GM12801 (cell line): ENCODE data around the gene HIPK4.

Source experiments
- TF ChIP-seq, protein P1 (sequence below): IDR thresholded peaks from one replicate; pipeline ENCODE4 v1.5.1; 2011; ENCODE audit warnings: control low read depth; ENCODE audit not compliant: insufficient read length; ENCODE audit errors: extremely low read depth

Gene HIPK4

DNA sequence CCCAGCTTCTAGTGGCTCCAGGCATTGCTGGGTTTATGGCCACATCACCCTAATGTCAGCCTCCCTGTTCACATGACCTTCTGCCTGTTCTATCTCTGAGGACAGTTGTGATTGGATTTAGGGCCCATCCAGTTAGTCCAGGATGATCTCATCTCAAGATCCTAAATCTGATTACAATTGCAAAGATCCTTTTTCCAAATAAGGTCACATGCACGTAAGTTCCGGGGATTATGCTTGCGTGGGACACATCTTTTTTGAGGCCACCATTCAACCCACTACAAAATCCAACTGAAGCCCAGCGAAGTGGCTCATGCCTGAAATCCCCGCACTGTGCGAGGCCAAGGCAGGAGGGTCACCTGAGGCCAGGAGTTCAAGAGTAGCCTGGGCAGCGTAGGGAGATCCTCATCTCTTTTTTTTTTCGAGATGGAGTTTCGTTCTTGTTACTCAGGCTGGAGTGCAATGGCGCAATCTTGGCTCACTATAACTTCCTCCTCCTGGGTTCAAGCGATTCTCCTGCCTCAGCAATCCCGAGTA, 29.2 kb downstream of the HIPK4 start:
- TF ChIP-seq, protein P1, sequence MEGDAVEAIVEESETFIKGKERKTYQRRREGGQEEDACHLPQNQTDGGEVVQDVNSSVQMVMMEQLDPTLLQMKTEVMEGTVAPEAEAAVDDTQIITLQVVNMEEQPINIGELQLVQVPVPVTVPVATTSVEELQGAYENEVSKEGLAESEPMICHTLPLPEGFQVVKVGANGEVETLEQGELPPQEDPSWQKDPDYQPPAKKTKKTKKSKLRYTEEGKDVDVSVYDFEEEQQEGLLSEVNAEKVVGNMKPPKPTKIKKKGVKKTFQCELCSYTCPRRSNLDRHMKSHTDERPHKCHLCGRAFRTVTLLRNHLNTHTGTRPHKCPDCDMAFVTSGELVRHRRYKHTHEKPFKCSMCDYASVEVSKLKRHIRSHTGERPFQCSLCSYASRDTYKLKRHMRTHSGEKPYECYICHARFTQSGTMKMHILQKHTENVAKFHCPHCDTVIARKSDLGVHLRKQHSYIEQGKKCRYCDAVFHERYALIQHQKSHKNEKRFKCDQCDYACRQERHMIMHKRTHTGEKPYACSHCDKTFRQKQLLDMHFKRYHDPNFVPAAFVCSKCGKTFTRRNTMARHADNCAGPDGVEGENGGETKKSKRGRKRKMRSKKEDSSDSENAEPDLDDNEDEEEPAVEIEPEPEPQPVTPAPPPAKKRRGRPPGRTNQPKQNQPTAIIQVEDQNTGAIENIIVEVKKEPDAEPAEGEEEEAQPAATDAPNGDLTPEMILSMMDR = no peak

DNA sequence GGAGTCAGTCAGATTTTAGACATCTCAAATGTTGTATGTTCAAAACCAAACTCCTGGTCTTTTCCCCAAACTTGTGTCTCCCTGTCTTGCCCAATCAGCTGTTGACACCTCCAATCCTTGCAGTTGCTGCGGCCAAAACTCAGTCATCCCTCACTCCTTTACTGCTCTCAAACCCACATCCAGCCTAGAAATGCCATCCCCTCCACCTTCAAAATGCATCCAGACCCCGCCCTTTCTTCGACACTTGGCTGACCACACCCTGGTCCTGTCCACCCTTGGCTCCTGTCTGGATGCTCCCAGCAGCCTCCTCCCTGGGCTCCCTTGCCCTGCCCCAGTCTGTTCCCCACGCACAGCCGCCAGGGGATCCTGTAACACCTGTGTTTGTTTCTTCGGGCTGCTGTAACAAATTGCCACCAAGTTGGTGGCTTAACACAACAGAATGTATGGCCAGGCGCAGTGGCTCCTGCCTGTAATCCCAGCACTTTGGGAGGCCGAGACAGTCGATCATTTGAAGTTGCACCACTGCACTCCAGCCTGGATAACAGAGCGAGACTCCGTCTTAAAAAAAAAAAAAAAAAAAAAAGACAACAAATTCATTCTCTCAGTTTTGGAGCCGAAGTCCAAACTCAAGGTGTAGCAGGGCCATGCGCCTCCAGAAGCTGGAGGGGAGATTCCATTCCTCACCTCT, 29.8 kb downstream of the HIPK4 start:
- TF ChIP-seq, protein P1 = no peak

DNA sequence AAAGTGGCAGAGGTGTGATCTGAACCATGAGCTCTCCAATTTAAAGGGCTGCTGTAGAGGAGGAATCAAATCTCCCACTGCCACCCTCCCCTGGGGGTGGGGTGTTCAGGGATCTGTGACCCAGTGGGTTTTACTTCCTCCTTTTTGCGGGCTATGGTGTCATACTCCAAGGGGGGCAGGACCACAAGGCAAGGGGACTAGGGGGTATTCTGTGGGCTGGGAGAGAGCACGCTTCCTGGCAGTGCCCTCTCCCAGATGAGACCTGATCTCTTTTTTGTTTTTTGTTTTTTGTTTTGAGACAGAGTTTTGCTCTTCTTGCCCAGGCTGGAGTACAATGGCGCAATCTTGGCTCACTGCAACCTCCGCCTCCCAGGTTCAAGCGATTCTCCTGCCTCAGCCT, 31.2 kb downstream of the HIPK4 start:
- TF ChIP-seq, protein P1 = no peak

DNA sequence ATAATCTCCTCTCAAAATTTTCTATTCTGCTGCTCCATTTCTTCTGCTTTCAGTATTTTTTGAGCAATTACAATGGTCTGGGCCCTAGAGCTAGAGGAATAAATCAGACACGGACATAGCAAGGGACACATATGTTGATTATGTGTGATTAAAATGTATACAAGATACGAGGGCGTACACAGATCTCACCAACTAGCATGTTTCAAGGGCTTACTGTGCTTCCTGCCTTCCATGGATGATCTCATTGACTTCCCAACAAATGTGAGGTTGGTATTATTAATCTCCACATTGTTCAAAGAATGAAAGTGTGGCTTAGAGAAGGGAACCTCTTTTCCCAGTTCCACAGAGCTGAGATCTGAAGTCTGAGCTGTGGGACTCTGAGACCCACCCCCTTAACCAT, 32.3 kb downstream of the HIPK4 start:
- TF ChIP-seq, protein P1 = no peak

DNA sequence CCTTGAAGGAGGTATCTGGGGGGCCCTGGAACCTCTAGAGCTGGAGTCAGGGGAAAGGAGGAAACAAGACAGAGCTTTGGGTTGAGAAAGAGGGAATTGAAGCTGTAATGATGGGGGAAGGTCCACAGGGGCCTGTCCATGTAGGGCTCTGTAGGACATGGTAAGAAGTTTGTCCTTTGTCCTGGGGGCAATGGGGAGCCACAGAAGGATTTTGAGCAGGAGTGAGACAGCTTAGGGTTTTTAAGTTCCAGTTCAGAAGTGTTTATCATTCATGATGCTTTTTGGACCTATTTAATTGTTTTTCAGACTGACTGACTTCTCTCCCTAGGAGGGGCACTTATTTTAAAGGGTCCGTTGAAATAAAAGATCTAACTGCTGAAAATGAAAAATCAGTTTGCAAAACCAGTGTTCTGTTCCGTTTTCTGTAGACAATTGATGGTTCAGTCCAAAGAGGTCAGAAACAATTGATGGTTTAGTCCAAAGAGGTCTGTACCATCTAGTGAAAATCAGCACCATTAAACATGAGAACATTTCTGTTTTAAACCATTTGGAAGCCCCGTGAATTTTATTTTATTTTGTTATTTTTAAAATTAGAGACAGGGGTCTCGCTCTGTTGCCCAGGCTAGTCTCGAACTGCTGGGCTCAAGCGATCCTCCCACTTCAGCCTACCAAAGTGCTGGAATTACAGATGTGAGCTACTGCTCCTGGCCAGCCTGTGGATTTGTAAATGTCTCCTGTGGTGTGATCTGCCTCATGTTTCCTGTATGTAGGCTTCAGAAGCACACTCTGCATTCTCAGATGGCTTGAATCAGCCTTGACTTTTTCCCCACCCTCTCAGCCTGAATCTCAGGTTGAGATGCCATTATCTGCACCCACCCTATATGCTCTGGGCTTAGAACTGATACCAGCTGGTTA, 33.0 kb downstream of the HIPK4 start:
- TF ChIP-seq, protein P1 = no peak

DNA sequence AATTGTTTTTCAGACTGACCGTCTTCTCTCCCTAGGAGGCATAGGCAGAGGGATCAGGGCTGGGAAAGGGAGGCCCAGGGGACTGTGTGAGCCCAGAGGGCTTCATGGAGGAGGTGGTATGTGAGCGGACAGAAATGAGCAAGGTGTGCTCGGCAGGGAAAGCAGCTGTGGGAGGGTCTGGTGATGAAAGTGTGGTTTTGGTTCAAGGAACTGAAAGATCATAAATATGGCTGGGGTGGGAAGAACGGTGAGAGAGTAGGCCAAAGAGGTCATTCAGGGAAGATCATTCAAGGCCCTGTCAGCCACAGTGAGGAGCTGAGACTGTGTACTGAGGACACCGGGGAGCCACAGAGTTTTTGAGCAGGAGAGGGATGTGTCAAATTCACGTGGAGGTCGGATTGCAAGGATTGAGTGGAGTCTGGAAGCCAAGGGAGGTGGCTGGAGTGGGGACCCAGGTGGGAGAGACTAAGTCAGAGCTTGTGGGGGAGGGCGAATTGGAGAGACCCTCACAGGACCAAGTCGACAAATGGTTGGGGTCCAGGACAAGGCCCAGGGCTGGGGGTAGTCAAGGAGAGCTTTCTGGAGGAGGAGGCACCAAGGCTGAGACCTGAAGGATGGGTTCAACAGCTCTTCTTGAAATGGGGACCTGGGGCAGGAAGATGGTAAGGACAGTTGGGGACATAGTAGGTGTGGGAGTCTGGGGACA, 33.9 kb downstream of the HIPK4 start:
- TF ChIP-seq, protein P1 = no peak
